ENCODE results near the gene TCHP.
A peak's percentile ranks its signal among the peaks of the same experiment; 100 is the strongest.

The TCHP gene

DNA sequence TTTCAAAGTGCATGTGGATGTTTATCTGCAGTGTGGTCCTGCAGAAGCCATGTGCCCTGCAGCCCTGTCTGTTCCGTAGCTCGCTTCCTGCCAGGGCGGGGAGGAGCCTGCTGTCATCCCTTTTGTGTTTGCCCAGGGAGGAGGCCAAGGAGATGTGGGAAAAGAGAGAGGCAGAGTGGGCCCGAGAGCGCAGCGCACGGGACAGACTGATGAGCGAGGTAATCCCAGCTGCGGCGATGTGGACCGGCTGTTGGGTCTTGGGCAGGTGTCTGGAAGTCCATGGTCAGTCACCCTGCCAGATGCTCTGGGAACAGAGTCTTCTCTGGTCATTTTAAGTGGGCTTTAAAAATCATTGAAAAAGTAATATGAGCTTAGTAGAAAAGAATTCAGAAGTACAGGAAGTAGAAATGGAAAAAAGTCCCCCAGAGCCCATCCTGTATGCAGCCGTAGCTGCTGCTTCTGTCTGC, 12.8 kb downstream of the TCHP start:
- TF ChIP-seq, protein P1, sequence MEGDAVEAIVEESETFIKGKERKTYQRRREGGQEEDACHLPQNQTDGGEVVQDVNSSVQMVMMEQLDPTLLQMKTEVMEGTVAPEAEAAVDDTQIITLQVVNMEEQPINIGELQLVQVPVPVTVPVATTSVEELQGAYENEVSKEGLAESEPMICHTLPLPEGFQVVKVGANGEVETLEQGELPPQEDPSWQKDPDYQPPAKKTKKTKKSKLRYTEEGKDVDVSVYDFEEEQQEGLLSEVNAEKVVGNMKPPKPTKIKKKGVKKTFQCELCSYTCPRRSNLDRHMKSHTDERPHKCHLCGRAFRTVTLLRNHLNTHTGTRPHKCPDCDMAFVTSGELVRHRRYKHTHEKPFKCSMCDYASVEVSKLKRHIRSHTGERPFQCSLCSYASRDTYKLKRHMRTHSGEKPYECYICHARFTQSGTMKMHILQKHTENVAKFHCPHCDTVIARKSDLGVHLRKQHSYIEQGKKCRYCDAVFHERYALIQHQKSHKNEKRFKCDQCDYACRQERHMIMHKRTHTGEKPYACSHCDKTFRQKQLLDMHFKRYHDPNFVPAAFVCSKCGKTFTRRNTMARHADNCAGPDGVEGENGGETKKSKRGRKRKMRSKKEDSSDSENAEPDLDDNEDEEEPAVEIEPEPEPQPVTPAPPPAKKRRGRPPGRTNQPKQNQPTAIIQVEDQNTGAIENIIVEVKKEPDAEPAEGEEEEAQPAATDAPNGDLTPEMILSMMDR (IDR thresholded peaks at IDR 0.05; ENCODE audit: insufficient read depth, low read depth, low read length, missing control alignments) = no peak
- no peak overlapping the region for H3K4me3 ChIP-seq (ENCODE audit: low read length)
- no peak for DNase-seq (ENCODE audit: low read depth)

DNA sequence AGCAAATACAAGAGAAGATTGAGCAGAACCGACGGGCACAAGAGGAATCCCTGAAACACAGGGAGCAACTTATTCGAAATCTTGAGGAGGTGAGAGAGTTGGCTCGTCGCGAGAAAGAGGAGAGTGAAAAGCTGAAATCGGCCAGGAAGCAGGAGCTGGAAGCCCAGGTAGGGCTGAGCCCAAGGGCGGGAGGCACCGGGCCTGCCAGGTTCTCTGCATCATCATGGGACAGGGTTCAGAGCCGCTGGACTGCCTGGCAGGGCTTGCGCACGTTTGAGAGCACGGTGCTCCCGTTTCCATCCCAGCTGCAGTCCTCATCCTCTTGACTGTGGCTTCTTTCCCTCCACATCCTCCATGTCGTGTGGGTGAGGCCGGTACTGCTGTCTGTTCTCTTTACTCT, 14.4 kb downstream of the TCHP start:
- DNase-seq (ENCODE audit: low read depth) = no peak
- no peak overlapping the region for H3K4me3 ChIP-seq (ENCODE audit: low read length)
- TF ChIP-seq, protein P1 (IDR thresholded peaks at IDR 0.05; ENCODE audit: insufficient read depth, low read depth, low read length, missing control alignments) = no peak

DNA sequence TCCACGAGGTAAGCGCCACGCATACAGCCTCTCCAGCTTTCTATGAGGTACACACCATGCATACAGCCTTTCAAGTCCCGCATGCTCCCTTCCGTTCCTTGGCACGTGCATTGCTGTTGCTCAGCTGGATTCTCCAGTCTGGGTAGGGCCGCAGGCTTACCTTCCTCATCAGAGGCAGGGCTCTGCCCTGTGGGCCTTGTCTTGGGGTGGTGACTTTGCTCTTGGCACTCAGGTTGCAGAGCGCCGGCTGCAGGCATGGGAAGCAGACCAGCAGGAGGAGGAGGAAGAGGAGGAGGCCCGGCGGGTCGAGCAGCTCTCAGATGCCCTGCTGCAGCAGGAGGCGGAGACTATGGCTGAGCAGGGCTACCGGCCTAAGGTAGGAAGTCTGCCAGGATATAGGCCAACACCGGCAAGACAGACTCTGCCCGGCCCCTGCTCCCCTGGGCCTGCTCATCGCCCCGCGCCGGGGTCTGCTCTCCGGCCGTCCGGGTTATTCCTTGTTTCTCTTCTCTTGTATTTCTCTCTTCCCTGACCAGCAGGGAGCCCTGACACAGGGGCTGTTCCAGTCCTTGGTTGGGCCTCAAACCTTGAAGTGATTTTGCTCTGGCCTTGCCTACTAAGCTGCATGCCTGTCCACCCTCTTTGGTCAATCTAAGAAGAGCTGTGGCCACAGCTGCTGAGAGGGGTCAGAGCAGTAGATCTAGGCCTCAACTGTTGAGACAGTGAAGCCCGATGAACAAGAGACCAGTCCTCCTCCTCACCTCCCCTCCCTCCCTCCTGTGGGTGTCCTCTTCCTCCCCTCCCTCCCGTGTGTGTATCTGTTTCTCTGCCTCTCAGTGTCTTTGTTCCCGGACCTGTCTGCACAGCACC, 15.3 kb downstream of the TCHP start:
- TF ChIP-seq, protein P1 (IDR thresholded peaks at IDR 0.05; ENCODE audit: insufficient read depth, low read depth, low read length, missing control alignments) = no peak

DNA sequence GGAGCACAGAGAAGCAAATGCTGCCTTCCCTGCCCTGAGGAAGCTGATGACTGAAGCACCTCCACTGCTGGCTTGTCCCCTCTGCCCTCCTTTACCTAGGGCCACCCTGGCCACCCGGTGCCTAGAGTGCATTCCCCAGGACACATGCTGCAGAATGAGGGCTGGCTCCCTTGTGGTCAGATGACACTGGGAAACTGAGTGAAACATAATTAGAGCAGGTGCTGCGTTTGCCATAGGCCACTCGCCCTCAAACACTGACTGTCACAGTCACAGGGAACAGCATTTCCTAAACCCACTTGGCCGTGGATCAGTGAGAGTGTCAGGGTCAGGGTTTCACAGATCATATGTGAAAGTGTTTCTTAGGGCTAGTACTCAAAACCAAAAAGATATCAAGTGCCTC, 16.0 kb downstream of the TCHP start:
- DNase-seq (ENCODE audit: low read depth) = no peak
- TF ChIP-seq, protein P1 (IDR thresholded peaks at IDR 0.05; ENCODE audit: insufficient read depth, low read depth, low read length, missing control alignments) = no peak
- H3K4me3 ChIP-seq (ENCODE audit: low read length) = no peak overlapping the region

More for the DNA sequence above, 15.3 kb downstream of the TCHP start:
- no peak overlapping the region for H3K4me3 ChIP-seq (ENCODE audit: low read length)
- peak; percentile 51 for DNase-seq (ENCODE audit: low read depth)

DNA sequence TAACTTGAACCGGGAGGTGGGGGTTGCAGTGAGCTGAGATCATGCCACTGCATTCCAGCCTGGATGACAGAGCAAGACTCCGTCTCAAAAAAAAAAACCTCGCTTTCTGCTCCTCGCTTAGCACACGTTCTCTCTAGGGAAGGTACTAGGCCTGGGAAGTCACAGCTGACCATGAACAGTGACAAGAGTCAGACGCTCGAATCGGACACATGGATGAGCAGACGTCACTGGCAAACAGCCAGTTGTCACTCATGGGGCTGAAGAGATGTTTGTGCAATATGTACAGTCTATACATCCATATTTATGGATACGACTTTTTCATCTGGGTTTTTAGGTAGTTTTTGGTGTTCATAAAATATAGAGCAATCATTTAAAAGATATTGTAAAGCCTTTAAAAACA, 19.4 kb downstream of the TCHP start:
- TF ChIP-seq, protein P1 (IDR thresholded peaks at IDR 0.05; ENCODE audit: insufficient read depth, low read depth, low read length, missing control alignments) = no peak
- DNase-seq (ENCODE audit: low read depth) = no peak
- no peak overlapping the region for H3K4me3 ChIP-seq (ENCODE audit: low read length)

DNA sequence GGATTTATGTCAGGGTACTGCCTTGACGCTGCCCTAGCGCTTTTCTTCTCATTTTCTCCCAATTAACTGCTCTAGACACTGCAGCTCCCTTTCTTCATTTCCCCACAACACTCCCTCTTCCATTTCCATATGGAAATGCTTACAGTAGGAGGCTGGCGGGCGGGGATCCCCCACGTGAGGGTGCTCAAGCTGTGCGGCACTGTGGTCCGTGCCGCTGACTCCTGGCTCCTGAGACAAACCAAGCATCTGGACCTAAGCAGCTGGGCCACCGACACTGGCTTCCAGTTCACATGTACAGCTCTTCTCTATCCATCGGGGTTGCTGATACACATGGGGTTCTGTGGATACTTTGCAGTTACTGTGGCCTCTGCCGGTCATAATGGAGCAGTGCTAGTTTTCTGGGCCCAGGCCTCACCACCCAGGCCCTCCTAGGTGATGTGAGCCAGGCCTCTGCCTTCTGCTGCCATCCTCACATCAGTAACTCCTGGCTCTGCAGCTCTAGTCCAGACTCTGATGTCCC, 20.2 kb downstream of the TCHP start:
- TF ChIP-seq, protein P1 (IDR thresholded peaks at IDR 0.05; ENCODE audit: insufficient read depth, low read depth, low read length, missing control alignments) = no peak
- DNase-seq (ENCODE audit: low read depth) = no peak
- no peak overlapping the region for H3K4me3 ChIP-seq (ENCODE audit: low read length)
